GM21723 (cell line): ENCODE data around the gene HAUS7.

Experiments used
- ATAC-seq: cut with Tn5 transposase; IDR thresholded peaks from one replicate; pipeline ENCODE4 v1.9.1; 2021; ENCODE audit warnings: mild to moderate bottlenecking, moderate library complexity; ENCODE audit not compliant: unreplicated experiment

The HAUS7 gene

GRCh38 chrX:153457136-153457825 lies 13.1 kb downstream of the HAUS7 start:
- ATAC-seq, result no peak

GRCh38 chrX:153456704-153457103 lies 13.7 kb downstream of the HAUS7 start:
- no peak for ATAC-seq

DNA sequence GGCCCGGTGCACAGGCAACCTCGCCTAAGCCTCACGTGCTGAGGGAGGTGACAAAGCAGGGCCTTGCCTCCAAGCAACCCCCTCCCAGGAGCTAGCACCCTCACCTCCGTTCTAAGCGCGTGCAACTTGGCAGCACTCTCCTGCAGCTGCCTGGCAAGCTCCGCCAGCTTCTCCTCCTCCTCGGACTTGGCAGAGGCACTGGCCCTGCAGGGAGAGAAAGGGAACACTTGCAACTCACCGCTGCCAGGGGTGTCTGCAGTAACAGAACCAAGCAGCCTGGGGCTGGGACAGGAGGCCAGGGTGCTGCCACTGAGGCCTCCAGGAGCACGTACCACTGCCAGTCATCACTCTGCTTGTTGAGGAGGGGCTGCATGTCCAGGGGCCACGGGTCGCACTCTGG lies 14.2 kb downstream of the HAUS7 start:
- ATAC-seq, result no peak

DNA sequence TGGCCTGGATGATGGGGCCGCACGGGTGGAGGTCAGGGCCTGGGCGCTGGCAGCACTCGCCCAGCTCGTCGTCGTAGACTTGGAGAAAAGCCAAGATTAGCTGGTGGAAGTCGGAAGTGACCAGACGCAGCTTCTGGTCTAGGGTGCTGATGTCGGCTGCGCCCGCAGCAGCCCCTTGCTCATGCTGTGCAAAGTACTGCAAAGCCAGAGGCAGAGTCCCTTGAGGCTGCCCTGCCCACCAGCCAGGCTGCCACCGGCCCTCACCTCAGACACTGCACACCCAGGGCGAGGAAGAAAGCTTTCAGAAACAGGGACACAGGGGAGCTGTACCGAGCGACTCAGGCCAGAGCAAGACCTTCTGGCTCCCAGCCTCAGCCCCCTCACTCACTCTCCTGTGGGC lies 14.8 kb downstream of the HAUS7 start:
- no peak for ATAC-seq

DNA sequence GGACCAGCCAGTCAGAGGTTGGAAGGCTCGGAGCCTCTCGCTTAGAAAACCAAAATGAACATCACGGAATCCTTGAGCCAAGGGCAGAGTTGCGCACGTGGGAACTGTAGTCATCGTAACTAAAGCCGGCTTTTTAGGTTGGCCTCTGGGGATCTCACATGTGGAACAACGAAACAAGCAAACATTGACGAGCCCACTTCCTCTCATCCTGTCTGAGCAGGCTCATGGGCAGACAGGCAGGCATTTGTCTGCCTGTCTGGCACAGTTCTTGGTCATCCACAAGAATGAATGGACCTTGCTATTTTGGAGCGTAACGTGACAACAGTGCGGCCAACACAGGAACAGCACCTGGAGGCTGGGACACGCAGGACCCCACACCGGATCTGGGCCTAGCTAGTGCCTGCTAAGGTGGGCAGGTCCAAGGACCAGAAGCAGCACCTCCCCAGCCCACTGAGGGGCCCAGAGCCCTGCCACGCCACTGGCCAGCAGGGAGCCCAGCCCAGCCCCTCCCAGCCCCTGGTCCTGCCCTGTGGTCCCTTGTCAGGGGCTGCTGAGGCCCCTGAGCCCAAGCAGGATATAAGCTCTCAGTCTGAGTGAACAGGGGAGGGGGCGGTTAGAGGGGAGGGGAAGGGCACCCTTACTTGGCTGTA lies 15.3 kb downstream of the HAUS7 start:
- no peak for ATAC-seq

GRCh38 chrX:153450949-153451277 lies 19.5 kb downstream of the HAUS7 start:
- no peak for ATAC-seq

DNA sequence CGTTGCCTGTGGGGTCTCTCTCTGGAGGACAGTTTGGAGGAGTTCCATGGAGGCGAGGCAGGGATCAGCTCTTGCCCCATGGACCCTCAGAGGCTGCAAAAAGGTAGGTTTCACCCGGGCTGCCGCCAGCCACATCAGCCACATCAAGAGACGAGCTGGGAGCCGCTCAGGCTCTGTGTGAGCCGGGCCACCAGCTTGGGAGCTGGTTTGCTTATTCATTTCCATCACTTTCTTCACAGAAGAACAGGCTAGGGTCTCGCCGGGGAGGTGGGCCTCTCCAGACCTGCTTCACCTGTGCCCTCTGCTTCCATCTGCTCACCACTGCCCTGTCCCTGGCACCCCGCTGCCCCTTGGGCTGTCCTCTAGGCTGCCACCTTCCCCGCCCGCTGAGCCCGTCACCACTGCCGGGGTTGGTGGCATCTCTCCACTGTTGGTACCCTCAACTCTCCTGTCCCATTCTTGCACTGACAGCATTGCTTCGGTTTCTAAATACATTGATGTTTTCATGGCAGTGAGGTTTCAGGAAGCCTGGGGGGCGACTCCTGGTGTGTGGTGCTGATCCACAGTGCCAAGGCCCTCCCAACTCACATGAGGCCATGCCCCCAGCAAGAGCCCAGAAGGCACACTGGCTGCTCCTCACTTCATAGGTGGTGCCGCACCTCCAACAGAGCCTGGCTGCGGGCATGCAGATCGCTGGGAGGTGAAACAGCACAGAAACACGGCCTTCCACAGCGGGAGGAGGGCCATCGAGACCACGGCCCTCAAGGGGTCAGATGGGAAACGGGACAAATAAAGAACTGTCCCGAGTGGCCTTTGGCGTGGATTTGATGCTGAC lies 20.0 kb downstream of the HAUS7 start:
- no peak for ATAC-seq

GRCh38 chrX:153449368-153450113 lies 20.8 kb downstream of the HAUS7 start:
- ATAC-seq, result no peak

DNA sequence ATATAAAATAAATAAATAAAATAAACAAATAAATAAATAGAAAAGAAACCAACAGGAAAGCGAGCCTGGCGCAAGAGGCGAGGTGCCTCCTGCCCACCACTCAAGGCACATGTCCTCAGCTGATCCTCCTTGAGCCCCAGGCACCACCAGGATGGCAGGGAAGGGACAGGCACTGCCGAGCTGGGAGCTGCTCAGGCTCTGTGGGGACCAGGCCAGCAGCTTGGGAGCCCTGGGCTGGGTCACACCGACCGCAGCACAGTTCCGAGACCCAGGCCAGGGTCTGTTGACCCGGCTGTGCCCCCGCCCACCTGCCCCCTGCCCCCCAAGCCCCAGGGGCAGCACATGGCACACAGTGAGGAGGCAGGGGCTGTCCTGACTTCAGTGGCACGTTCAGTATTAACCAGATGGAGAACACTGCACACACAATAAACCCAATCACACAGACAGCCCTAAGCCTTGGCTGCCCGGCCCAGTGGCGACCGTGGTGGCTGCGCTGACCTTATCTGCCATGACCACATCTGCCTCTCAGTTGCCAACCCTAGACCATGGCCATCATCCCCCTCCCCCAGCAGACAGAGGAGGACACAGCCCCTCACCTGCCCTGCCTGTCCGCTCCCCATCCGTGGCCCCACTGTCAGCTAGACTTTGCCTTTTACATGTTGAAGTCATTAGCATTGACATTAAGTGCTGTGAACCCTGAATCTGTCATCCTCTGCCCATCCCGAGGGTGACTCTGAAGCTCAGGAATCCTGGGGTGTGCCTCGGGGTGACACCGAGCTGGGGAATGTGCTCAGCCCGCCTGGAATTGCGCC lies 21.6 kb downstream of the HAUS7 start:
- no peak for ATAC-seq

- ATAC-seq, result no peak
Observed at GRCh38 chrX:153447581-153447960, 22.8 kb downstream of the HAUS7 start.

DNA sequence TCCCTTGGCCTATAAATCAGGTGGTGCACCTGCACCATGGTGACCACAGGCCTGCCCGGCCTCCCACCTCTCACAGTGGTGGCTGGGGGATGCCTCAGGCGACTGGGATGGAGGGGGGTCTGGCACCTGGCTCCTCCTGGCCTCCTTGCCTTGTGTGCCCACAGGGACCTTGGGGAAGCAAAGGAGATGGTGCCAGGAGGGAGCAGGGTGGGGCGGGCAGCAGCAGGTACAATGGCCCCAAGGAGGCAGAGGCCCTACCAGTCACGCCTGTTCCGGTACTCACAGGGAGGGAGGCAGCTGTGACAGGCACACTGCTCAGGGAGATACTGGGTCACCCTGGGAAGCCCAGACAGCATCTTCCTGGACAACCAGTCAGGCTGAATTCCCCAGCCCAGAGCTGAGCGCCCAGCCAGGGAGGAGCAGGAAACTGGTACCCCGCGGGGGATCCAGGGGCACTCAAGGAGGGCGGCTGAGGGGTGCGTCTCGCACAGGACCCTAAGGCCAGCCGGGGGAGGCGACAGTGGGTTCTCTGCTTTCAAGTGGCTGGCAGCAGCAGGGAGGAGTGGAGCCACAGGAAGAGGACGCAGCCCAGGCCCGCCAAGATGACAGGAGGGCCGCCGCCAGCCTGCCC lies 23.3 kb downstream of the HAUS7 start:
- no peak for ATAC-seq

GRCh38 chrX:153446636-153446936 lies 23.8 kb downstream of the HAUS7 start:
- no peak for ATAC-seq

GRCh38 chrX:153445856-153446635 lies 24.3 kb downstream of the HAUS7 start, which contains the start of gene TREX2:
Gene TREX2 (minus strand): TSS chrX:153446056. CDS start chrX:153445430, 626 bp downstream.
- no peak for ATAC-seq

DNA sequence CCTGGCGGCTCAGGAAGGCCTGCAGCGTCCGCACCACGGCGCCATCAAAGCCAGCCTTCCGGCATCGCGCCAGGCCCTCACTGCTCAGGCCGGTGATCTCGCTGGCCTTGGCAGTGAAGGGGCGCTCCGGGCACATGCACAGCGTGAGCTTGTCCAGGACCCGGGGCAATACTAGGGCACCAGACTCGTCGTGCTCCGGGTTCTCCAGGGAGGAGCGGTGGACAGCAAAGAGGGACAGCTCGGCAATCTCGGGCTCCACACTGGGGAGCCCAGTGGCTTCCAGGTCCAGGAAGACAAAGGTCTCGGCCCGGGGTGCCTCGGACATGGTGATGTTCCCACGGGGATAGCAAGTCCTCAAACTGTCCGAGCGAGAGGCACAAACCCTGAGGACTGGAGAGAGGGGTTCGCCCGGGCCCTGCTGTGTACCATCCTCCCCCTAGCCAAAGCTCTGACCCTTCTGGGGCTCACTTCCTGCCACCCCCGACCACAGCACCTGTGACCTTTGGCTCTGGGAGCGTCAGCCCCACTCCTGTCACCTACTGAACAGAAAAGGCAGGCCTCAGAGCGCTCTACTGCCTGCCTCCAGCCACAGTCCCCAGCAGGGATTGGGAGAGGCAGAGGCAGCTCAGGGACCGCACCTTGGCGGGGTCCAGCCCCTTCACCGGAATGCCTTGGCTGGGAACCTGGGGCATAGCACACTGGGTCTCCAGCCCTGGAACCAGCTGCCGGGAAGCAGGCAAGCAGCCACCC lies 25.1 kb downstream of the HAUS7 start:
- no peak for ATAC-seq

GRCh38 chrX:153444333-153445011 lies 25.9 kb downstream of the HAUS7 start:
- no peak for ATAC-seq

DNA sequence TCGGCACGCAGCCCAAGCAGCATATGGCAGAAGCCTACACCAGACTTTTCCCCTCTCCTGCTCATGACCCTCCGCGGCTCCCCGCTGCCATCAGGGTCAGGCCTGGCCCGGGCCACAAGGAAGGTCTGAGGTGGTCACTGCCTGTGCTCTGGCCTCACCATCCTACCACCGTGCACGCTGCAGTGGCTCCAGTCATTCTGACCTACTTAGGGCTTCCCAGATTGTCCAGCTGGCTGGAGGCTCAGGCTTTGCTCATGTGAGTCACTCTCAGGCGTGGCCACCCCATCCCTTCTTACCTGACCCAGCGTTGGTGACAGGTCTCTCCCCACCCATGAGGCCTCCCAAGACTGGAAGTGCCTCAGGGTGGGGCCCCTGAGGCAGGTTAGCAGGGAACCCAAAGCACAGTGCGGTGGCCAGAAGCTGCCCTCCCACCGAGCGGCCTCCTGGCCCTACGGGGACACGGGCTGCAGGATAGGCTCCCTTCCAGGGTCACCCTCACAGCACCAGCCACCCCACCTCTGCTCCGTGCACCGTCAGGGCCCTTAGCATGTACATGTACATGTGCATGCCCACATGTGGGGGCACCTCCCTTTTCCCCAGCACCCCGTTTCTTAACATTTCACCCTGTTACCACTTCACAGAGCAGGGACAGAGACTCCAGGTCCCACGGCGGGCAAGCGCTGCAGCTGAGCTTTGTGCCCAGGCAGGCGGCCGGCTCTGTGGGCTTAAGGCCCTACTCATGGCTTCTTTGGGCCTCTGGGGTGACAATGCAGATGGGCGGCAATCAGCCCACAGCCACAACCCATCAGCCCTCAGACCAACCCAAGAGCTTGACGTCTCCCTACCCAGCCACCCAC lies 26.7 kb downstream of the HAUS7 start:
- no peak for ATAC-seq

- ATAC-seq, result no peak
Observed at GRCh38 chrX:153442463-153442862, 27.9 kb downstream of the HAUS7 start.
